Stimulated activated CD8-positive, alpha-beta memory T cell treated with anti-CD3 and anti-CD28 coated beads, Interleukin-7, amount 100 ng/mL, for 24 hours (primary cell): ENCODE results near the gene CTNND2.

Experiments
- DNase-seq: peaks from one replicate; pipeline ENCODE4 v3.0.0-alpha.2; 2020; ENCODE audit warnings: low read depth

Gene CTNND2

DNA sequence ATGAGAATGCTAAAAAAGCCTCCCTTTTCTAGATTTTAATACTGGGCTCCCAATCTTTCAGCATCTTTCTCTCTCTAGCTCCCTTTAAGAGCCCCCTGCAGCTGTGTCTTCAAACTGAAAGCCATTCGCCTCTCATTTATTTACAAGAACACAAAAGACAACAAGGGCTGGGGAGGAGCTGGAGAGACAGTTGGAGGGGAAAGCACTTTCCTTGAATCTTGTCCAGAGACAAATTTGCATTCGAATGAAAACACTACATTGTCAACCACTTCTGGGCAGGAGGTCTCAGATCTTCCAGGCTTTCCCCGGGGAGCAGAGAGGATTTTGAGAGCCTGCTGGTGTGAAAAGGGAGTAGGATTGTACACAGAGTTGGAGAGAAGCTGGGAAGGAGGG is 518.3 kb downstream of the CTNND2 start:
- DNase-seq, result no peak

DNA sequence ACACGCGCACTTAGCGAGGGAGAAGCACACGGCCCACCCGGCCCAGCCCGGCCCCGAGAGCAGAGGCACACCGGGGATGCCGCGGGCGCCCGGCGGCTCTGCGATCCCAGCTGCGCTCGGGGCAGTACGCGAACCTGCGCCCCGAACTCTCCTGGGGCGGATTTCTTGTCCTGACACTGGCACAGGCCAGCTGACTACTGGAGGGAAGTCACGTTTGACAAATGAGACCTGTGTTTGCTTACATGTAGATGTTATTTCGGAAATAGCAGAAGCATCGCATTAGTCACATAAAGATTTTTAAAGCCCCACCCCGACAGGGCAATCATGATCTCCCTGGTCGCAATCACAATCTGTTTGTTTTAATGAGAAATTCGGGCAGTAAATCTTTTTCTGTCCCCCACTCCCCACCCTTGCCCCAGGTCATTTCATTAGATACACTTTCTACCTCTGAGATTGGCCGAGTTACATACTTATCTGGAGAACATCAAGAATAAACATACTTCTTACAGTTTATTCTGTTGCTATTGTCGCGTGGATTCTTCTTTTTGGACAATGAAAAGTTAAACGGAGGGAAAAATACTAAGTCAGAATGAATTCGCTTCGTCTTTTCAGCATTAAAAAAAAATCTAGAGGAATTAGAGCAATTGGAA is 518.9 kb downstream of the CTNND2 start:
- no peak for DNase-seq

DNA sequence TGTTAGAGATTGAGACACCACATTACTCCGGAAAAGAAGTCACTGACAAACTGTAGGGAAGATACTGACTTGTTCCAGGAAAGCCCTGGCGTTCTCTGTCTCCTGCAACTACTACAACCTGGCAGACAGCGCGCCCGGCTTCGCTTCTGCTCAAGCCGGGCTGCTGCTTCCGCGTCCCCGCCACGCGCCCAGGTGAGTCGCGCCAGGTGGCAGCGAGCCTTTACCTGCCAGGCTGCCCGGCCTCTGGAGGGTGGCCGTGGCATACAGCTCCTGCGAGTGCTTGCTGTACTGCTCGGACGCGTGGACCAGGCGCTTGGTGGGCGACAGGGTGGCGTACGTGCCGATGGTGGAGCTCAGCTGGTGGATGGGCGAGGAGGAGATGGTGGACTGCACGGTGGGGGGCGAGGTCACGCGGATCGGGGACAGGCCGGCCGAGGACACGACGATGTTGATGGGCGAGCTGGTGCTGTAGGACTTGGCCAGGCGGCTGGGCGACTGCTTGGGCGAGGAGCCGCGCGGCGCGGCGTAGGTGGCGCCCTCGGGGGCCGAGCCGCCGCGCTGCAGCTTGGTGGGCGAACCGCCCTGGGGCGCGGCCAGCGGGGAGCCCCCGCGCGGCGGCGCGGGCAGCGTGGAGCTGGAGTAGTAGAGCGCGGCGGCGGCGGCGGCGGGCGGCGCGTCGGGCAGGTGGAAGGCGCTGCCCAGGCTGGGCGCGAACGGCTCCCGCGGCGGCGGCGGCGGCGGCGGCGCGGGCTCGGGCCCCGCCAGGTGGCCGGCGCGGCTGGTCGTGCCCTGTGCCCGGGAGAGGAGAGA is 519.6 kb downstream of the CTNND2 start:
- DNase-seq, result no peak

DNA sequence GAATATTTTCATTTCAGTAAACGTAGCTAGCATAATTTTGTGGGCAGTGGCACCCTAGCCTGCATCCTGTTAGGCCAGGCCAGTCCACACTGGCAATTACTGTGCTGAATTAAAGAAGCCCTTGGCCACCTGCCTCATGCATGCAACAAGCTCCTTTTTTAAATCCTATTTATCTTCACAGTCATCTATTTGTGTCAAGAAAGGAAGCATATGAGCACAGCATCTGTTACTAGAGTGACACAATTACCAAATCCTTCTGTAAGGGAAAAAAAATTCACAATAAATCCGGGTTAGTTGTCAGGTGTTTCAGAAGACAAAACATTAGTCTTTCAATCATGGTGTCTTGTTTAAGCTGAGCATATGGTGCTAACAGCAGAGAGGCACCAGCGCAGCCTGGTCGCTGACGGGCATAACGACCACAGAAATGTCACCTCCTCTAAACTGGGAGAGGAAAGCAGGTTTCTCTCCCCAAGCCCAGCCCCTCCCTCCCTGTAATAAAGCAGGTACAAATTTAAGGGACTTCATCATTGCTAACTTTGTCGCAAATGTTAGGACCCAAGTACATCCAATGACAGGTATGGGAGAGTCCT is 520.6 kb downstream of the CTNND2 start:
- no peak for DNase-seq

DNA sequence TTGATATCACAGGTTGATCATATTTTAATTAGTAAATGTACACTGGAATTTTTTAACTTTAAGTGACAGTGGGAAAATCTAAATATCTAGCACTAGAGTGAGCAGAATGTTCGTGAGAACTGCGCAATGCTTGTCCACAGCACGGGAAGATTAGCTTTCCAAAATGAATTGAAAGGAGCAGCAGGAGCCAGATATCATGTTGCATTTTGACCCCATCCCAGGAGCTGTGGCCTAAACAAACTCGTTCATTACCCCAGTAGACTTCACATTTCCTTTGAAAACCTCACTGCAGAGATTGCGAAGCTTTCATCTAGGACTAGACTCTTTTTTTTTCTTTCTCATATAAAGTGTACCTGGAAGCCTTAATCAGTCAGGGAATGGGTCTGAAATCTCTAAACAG is 525.8 kb downstream of the CTNND2 start:
- DNase-seq, result no peak

DNA sequence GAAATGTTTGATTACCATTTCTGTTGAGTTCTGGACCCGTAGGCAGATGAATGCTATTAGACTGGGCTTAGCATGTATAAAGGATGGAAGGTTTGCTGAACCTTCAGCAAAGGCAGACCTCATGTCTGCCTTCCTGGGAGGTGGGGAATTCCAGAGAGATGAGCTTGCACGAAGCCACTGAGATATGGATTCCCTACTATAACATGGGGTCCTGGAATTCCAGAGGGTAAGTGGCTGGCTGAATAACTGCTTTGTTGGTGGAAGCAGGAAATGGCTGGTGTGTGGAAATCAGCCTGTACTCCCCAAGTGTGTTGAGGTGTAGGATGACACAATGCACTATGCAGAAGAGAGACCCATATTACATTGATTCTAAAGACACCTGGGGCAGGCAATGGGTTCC is 526.4 kb downstream of the CTNND2 start:
- no peak for DNase-seq

- no peak for DNase-seq
Observed at GRCh38 chr5:11372191-11372590, 532.1 kb downstream of the CTNND2 start.

GRCh38 chr5:11371021-11371420 is 533.2 kb downstream of the CTNND2 start:
- no peak for DNase-seq

- DNase-seq, result no peak
Observed at GRCh38 chr5:11364531-11364930, 539.7 kb downstream of the CTNND2 start.

GRCh38 chr5:11363631-11364178 is 540.5 kb downstream of the CTNND2 start:
- DNase-seq, result no peak

- no peak for DNase-seq
Observed at GRCh38 chr5:11361768-11362167, 542.5 kb downstream of the CTNND2 start.

DNA sequence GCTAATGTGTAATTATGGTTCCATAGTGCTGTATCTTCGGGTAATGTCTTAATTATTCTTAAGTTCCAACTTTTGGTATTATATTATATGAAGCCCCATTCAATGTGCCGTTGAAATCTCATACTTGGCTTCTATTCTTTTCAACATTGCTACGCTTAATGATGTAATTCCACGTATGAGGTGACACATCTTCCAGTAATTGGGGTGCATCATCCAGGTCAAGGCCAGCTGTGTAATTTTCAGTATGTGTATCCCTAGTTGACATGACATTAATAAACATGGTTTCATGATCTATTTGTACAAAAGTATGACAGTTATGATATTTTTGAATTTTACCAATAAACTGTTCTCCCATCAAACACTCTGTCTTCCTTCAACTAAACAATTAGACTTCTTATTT is 546.3 kb downstream of the CTNND2 start:
- DNase-seq, result no peak

GRCh38 chr5:11355491-11355890 is 548.8 kb downstream of the CTNND2 start:
- DNase-seq, result no peak

GRCh38 chr5:11346336-11346735 is 557.9 kb downstream of the CTNND2 start:
- no peak for DNase-seq

DNA sequence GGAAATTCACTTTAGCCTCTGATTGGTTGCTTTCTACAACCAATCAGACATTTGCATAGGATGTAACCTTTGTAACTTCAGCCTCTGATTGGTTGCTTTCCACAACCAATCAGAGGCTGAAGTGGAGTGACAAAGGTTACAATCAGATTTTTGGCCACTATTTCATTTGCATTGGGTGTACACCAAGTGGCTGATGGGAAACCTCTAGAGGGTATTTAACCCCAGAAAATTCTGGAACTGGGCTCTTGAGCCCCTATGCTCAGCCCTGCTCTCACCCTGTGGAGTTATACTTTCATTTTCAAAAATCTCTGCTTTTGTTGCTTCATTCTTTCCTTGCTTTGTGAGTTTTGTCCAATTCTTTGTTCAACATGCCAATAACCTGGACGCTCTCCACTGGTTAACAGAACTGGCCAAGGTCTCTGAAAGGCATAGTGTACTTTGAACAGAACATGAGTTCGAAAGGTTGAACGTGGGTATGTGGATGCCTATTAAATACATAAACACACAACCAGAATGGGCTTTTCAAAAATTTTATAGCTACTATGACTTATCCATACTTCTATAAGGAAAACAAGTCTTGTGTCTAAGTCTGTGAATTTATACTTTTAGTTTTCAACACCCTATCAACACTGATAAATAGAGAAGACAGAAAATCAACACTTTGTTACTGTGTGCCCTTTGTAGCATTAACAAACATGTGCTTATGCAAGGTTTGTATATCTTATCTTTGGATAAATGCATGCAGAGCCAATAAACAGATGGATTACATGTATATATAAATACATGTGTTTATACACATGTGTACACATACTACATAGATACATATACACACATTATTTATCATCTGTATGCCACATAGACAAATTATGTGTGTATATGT is 568.1 kb downstream of the CTNND2 start:
- DNase-seq, result no peak

DNA sequence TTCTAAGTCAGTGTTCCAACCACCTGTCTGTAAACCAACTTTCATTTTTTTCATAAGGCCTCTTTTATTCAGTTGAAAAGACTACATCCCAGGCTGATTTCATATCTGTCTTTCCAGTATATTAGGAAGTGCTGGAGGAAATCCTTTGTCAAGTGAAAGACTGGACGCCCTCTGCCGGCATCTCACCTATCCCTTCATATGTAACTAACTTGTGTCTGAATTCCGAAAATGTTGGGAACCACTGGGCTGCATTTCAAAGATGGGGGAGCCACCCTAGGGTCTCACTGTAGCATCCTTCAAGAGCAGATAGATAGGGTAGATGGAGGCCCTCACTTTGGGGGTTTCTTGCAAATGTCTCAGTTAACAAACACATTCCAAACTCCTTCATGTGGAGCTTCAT is 569.8 kb downstream of the CTNND2 start:
- DNase-seq, result no peak

- DNase-seq, result no peak
Observed at GRCh38 chr5:11329679-11330078, 574.6 kb downstream of the CTNND2 start.

DNA sequence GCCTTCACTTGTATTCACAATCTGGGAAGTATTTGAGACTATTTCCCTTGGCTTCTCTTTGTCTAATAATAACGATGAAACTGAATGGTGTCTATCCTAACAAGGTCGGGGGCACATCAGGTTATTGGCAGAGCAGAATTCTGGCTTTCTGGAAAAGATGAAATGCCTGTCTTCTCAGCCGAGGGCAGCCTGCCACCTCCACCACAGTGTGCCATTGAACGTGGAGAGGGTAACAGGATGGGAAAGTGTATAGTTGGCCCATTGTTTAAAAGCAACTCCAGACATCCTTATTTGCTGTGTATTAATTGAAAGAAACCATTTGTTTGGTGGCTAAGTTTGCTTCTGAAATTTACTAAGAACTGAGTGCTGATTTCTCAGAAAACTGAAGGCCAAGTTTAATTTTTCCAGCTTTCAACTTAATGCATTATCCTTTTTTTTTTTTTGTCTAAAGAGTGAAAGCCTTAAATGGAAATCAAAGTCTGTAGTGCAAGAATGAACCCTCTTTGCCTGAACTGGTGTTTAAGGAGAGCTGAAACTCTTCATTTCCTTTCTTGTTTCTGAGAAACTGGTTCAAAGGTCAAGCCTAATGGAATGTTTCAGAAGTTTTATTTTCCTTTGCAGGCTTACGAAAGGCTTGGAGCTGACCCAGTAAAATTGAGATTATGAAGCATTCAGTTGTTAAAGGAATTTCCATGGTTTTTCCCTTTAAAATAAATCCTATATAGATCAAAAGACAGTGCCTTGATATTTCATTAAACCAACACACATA is 579.5 kb downstream of the CTNND2 start:
- no peak for DNase-seq

DNA sequence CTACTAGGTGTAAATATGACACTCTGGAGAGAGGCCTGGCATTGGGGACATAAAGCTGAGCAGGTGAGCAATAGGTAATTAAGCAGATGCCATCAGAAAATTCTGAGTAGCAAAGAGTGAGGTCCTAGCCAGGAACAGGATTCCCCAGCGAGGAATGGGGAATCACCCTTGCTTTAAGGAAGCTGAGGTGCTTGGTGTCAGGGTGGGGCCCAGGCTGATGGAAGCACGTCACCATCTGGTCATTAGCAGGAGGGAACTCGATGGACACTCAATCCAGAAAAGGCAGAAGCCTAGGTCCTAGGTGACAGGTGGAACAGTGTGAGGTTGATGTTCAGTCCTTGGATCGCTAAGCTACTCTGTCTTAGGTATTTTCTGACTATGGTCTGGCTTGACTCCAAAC is 580.5 kb downstream of the CTNND2 start:
- no peak for DNase-seq

DNA sequence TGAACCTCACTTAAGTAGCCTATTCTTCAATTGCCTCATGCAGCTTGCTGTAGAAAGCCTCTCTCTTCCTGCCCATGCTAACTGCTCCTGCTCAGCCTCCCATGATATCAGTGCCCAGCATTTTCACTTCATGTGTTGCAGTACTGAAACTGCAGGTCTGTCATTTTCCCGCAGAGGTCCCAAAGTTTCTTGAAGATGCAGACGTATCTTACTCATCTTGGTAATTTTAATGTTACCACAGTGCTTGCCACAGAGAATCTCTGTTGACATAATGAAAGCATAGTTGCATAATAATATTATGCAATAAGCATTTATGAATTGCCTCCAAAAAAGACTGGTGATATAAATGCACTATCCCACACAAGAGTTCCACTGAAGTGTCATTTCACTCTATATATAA is 582.1 kb downstream of the CTNND2 start:
- DNase-seq, result no peak

GRCh38 chr5:11319836-11320580 is 584.2 kb downstream of the CTNND2 start:
- DNase-seq, result no peak
